GM23338 (cell line): ENCODE measurements around the gene SLC16A6. TPM values are rescaled to one million over a fixed set of nuclear protein-coding genes. Genes with fewer than 3 reads are reported as not detected.
A peak's percentile ranks its signal among the peaks of the same experiment; 100 is the strongest.

ENCODE experiments used
- ATAC-seq: fragments of 200-7000 bp; cut with Tn5 transposase; 3 replicates; pipeline ENCODE4 v1.9.1; 2020
- DNase-seq: peaks from one replicate; pipeline ENCODE4 v3.0.0-alpha.2; 2015; ENCODE audit warnings: low spot score
- H2AFZ ChIP-seq: fragments of 200-600 bp; sonication (generic); 2 replicates; pipeline ENCODE4 v1.8.0; 2016; ENCODE audit warnings: antibody characterized with exemption, mild to moderate bottlenecking, moderate library complexity
- H3F3A ChIP-seq: fragments of 200-600 bp; sonication (generic); replicated peaks from 2 replicates; pipeline ENCODE4 v1.8.0; 2017; ENCODE audit warnings: antibody characterized with exemption, mixed run types, low read depth
- H3K27ac ChIP-seq: fragments of 200-600 bp; sonication (generic); 2 replicates; pipeline ENCODE4 v1.6.1; 2016; ENCODE audit warnings: low read depth
- H3K27me3 ChIP-seq: fragments of 200-600 bp; sonication (generic); 2 replicates; pipeline ENCODE4 v1.8.0; 2016; ENCODE audit warnings: mild to moderate bottlenecking, mixed run types, moderate library complexity; ENCODE audit not compliant: insufficient read depth
- H3K36me3 ChIP-seq: fragments of 200-600 bp; sonication (generic); 2 replicates; pipeline ENCODE4 v1.8.0; 2016; ENCODE audit warnings: mild to moderate bottlenecking; ENCODE audit not compliant: insufficient read depth
- H3K4me1 ChIP-seq: fragments of 200-600 bp; sonication (generic); 2 replicates; pipeline ENCODE4 v1.8.0; 2016; ENCODE audit warnings: mild to moderate bottlenecking, moderate library complexity; ENCODE audit not compliant: insufficient read depth
- H3K4me2 ChIP-seq: fragments of 200-600 bp; sonication (generic); 2 replicates; pipeline ENCODE4 v1.7.1; 2017; ENCODE audit warnings: mixed run types
- H3K4me3 ChIP-seq: fragments of 200-600 bp; sonication (generic); 2 replicates; pipeline ENCODE4 v1.6.1; 2016; ENCODE audit warnings: mixed run types
- H3K79me2 ChIP-seq: fragments of 200-600 bp; sonication (generic); replicated peaks from 2 replicates; pipeline ENCODE4 v1.8.0; 2017; ENCODE audit warnings: mild to moderate bottlenecking; ENCODE audit not compliant: insufficient read depth
- H3K9me2 ChIP-seq: fragments of 200-600 bp; sonication (generic); 2 replicates; pipeline ENCODE4 v1.8.0; 2017; ENCODE audit not compliant: insufficient read depth
- H4K20me1 ChIP-seq: fragments of 200-600 bp; sonication (generic); replicated peaks from 2 replicates; pipeline ENCODE4 v1.8.0; 2017; ENCODE audit warnings: mild to moderate bottlenecking; ENCODE audit not compliant: insufficient read depth
- H3K27ac Mint-ChIP-seq: 2 replicates; pipeline ENCODE4 v1.8.0; 2020; ENCODE audit warnings: inconsistent platforms, mild to moderate bottlenecking, moderate library complexity, mixed read lengths
- H3K27me3 Mint-ChIP-seq: 3 replicates; pipeline ENCODE4 v1.8.0; 2022; ENCODE audit warnings: low read depth, mild to moderate bottlenecking, moderate library complexity, mixed read lengths, inconsistent platforms; ENCODE audit not compliant: insufficient read depth, poor library complexity
- H3K36me3 Mint-ChIP-seq: 3 replicates; pipeline ENCODE4 v1.8.0; 2021; ENCODE audit warnings: low read depth, mild to moderate bottlenecking, inconsistent platforms, moderate library complexity, mixed read lengths
- H3K4me1 Mint-ChIP-seq: 3 replicates; pipeline ENCODE4 v1.8.0; 2020; ENCODE audit warnings: mild to moderate bottlenecking, inconsistent platforms, mixed read lengths
- H3K4me3 Mint-ChIP-seq: 3 replicates; pipeline ENCODE4 v1.8.0; 2021; ENCODE audit warnings: moderate library complexity, mild to moderate bottlenecking, inconsistent platforms, mixed read lengths
- H3K9me3 Mint-ChIP-seq: 3 replicates; pipeline ENCODE4 v1.8.0; 2020; ENCODE audit warnings: moderate library complexity, mild to moderate bottlenecking, inconsistent platforms, mixed read lengths
- CREB1 ChIP-seq: fragments of 250-450 bp; sonication (Bioruptor Pico); IDR thresholded peaks from 2 replicates; pipeline ENCODE4 v1.5.0; 2020; ENCODE audit warnings: low read depth, mild to moderate bottlenecking, moderate library complexity
- EZH2 ChIP-seq: fragments of 200-600 bp; sonication (generic); IDR thresholded peaks from one replicate; pipeline ENCODE4 v1.8.0; 2017; ENCODE audit warnings: antibody characterized with exemption, mild to moderate bottlenecking, low read depth; ENCODE audit not compliant: unreplicated experiment
- NANOG ChIP-seq: IDR thresholded peaks from 2 replicates; pipeline ENCODE4 v1.6.1; 2016; ENCODE audit warnings: antibody characterized with exemption, borderline replicate concordance
- STAT1 ChIP-seq: IDR thresholded peaks from one replicate; pipeline ENCODE4 v1.6.1; 2016; ENCODE audit warnings: antibody characterized with exemption; ENCODE audit not compliant: unreplicated experiment
- ZNF114 ChIP-seq: fragments of 250-450 bp; sonication (Bioruptor Pico); IDR thresholded peaks from 2 replicates; pipeline ENCODE4 v1.5.0; 2020; ENCODE audit warnings: mild to moderate bottlenecking, moderate library complexity
- ZNF331 ChIP-seq: fragments of 250-450 bp; sonication (Bioruptor Pico); IDR thresholded peaks from 2 replicates; pipeline ENCODE4 v1.5.0; 2020; ENCODE audit warnings: low read depth, mild to moderate bottlenecking, moderate library complexity
- polyA plus RNA-seq: library from polyadenylated mRNA; unstranded; fragments of >200 nt; fragmentation: Nextera tagmentation; extraction: Ambion mirVana; gene quantifications from 2 replicates; pipeline ENCODE4 v1.2.1, GENCODE V29; 2016
- total RNA-seq: library from RNA; depleted of rRNA; stranded (reverse); fragments of >200 nt; shearing (Covaris generic); gene quantifications from 2 replicates; pipeline ENCODE4 v1.2.3, GENCODE V29; 2014
- TF ChIP-seq, protein P1 (sequence below), 2 experiments: fragments of 200-600 bp in 1 of 2; sonication (generic) in 1 of 2; conservative IDR thresholded peaks; 2 replicates each; pipeline versions ENCODE4 v1.5.1 to v1.6.1; 2016 to 2017; ENCODE audit warnings: antibody characterized with exemption in 2 of 2, low read depth in 2 of 2, mild to moderate bottlenecking in 2 of 2, moderate library complexity in 1 of 2
- TF ChIP-seq, protein P2 (sequence below): IDR thresholded peaks from 2 replicates; pipeline ENCODE4 v1.6.1; 2016; ENCODE audit warnings: antibody characterized with exemption
- TF ChIP-seq, protein P3 (sequence below): fragments of 250-450 bp; sonication (Bioruptor Pico); IDR thresholded peaks from 2 replicates; pipeline ENCODE4 v1.5.0; 2020; ENCODE audit warnings: mild to moderate bottlenecking, moderate library complexity

SLC16A6 gene
- total and polyA plus RNA-seq, 2 experiments from 2014 or later = not detected

DNA sequence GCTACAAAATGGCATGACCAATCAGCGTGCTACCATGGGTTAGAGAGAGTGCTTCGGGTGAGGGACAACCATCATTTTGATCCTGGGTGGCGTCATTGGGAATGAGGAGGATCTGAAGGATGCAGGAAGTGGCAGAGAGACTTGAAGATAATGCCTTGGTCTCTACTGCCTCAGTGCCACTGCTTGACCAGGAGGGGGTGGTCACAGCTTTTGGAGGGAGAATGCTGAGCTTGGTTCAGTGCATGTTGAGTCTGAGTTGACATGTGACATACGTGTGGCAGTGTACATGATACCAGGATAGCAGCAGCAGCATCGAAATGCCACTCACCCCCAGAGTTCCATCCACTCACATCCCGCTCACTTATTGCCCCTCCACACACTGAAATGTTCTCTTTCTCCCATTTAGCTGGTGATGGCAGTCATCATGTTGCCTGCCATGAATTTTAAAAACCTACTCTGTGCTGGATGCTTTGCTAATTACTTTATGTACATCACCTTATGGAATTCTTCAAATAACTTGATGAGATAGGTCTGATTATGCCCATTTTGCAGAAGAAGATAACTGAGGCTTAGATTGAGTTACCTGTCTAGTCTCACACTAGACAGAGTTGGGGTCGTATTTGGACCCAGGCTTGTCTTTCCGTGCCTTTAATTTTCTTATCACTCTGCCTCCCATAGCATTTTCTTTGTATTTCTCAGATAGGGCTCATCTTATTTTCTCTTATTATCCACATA lies 37.1 kb upstream of the SLC16A6 start:
- peaks cover 3% of the 10 kb centered on the region for H3K27me3 Mint-ChIP-seq
- H3K4me1 ChIP-seq = no peaks in the 10 kb centered on the region
- ATAC-seq (no peak), DNase-seq (no peak)
- TF ChIP-seq ZNF114 (CRISPR knock-in tag) = no peak
- TF ChIP-seq, protein P1, sequence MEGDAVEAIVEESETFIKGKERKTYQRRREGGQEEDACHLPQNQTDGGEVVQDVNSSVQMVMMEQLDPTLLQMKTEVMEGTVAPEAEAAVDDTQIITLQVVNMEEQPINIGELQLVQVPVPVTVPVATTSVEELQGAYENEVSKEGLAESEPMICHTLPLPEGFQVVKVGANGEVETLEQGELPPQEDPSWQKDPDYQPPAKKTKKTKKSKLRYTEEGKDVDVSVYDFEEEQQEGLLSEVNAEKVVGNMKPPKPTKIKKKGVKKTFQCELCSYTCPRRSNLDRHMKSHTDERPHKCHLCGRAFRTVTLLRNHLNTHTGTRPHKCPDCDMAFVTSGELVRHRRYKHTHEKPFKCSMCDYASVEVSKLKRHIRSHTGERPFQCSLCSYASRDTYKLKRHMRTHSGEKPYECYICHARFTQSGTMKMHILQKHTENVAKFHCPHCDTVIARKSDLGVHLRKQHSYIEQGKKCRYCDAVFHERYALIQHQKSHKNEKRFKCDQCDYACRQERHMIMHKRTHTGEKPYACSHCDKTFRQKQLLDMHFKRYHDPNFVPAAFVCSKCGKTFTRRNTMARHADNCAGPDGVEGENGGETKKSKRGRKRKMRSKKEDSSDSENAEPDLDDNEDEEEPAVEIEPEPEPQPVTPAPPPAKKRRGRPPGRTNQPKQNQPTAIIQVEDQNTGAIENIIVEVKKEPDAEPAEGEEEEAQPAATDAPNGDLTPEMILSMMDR (conservative IDR thresholded peaks at IDR 0.05; ENCODE audit: low read depth in 2 of 2) = peak; percentile 13 to 55; a peak in 2 of 4 replicates
- no peaks in the 10 kb centered on the region for H3K79me2 ChIP-seq
- no peaks in the 10 kb centered on the region for H3F3A ChIP-seq
- H3K4me3 Mint-ChIP-seq = no peak overlapping the region
- H2AFZ ChIP-seq = no peak overlapping the region
- no peak overlapping the region for H3K27ac Mint-ChIP-seq
- H3K9me3 Mint-ChIP-seq = peaks cover 33% of the 10 kb centered on the region
- H3K4me3 ChIP-seq = no peak overlapping the region
- no peaks in the 10 kb centered on the region for H3K9me2 ChIP-seq
- H3K36me3 ChIP-seq = no peaks in the 10 kb centered on the region; the same call in none of the 2 replicates
- peaks cover 27% of the 10 kb centered on the region for H3K36me3 Mint-ChIP-seq
- peaks cover 3% of the 10 kb centered on the region; the same call in 1 of the 3 replicates for H3K4me1 Mint-ChIP-seq
- no peak overlapping the region for H3K4me2 ChIP-seq
- no peaks in the 10 kb centered on the region for H4K20me1 ChIP-seq
- H3K27me3 ChIP-seq = no peaks in the 10 kb centered on the region
- no peak overlapping the region for H3K27ac ChIP-seq

DNA sequence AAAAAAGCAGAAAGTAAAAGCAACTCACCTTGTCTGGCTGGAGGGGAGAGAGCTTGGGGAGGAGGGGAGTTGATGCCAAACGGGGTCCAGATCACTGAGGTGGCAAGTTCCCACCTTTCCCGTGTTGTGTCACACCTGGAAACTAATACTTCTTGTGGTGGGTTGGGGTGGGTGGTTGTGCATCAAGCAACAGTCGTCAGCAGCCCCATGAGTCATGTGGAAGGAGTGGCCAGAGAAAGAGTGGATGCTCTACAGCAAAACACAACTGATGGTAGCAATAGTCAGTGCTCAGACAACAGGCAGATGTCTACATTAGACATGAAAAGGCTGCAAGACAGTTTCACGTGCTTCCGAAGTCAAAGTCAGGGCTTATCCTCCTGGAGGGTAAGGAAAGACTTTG lies 35.8 kb upstream of the SLC16A6 start:
- Mint-ChIP-seq H3K27ac (no peak overlapping the region), H3K36me3 (peaks cover 16% of the 10 kb centered on the region), H3K27me3 (peaks cover 1% of the 10 kb centered on the region), H3K4me3 (no peak overlapping the region), H3K9me3 (peaks cover 22% of the 10 kb centered on the region), H3K4me1 (peaks cover 7% of the 10 kb centered on the region)
- Histone ChIP-seq H2AFZ (no peak overlapping the region), H3K4me2 (no peak overlapping the region), H3K4me1 (peaks cover 4% of the 10 kb centered on the region), H3K79me2 (no peaks in the 10 kb centered on the region), H3K27ac (no peak overlapping the region), H3K36me3 (no peaks in the 10 kb centered on the region; the same call in 1 of the 2 replicates), H3K27me3 (no peaks in the 10 kb centered on the region), H3K4me3 (no peak overlapping the region), H4K20me1 (no peaks in the 10 kb centered on the region), H3F3A (no peaks in the 10 kb centered on the region), H3K9me2 (no peaks in the 10 kb centered on the region)
- no peak for DNase-seq
- no peak for ATAC-seq
- TF ChIP-seq, protein P2, sequence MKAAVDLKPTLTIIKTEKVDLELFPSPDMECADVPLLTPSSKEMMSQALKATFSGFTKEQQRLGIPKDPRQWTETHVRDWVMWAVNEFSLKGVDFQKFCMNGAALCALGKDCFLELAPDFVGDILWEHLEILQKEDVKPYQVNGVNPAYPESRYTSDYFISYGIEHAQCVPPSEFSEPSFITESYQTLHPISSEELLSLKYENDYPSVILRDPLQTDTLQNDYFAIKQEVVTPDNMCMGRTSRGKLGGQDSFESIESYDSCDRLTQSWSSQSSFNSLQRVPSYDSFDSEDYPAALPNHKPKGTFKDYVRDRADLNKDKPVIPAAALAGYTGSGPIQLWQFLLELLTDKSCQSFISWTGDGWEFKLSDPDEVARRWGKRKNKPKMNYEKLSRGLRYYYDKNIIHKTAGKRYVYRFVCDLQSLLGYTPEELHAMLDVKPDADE = no peak
- TF ChIP-seq EZH2 = no peak
- TF ChIP-seq STAT1 = no peak
- TF ChIP-seq, protein P3, sequence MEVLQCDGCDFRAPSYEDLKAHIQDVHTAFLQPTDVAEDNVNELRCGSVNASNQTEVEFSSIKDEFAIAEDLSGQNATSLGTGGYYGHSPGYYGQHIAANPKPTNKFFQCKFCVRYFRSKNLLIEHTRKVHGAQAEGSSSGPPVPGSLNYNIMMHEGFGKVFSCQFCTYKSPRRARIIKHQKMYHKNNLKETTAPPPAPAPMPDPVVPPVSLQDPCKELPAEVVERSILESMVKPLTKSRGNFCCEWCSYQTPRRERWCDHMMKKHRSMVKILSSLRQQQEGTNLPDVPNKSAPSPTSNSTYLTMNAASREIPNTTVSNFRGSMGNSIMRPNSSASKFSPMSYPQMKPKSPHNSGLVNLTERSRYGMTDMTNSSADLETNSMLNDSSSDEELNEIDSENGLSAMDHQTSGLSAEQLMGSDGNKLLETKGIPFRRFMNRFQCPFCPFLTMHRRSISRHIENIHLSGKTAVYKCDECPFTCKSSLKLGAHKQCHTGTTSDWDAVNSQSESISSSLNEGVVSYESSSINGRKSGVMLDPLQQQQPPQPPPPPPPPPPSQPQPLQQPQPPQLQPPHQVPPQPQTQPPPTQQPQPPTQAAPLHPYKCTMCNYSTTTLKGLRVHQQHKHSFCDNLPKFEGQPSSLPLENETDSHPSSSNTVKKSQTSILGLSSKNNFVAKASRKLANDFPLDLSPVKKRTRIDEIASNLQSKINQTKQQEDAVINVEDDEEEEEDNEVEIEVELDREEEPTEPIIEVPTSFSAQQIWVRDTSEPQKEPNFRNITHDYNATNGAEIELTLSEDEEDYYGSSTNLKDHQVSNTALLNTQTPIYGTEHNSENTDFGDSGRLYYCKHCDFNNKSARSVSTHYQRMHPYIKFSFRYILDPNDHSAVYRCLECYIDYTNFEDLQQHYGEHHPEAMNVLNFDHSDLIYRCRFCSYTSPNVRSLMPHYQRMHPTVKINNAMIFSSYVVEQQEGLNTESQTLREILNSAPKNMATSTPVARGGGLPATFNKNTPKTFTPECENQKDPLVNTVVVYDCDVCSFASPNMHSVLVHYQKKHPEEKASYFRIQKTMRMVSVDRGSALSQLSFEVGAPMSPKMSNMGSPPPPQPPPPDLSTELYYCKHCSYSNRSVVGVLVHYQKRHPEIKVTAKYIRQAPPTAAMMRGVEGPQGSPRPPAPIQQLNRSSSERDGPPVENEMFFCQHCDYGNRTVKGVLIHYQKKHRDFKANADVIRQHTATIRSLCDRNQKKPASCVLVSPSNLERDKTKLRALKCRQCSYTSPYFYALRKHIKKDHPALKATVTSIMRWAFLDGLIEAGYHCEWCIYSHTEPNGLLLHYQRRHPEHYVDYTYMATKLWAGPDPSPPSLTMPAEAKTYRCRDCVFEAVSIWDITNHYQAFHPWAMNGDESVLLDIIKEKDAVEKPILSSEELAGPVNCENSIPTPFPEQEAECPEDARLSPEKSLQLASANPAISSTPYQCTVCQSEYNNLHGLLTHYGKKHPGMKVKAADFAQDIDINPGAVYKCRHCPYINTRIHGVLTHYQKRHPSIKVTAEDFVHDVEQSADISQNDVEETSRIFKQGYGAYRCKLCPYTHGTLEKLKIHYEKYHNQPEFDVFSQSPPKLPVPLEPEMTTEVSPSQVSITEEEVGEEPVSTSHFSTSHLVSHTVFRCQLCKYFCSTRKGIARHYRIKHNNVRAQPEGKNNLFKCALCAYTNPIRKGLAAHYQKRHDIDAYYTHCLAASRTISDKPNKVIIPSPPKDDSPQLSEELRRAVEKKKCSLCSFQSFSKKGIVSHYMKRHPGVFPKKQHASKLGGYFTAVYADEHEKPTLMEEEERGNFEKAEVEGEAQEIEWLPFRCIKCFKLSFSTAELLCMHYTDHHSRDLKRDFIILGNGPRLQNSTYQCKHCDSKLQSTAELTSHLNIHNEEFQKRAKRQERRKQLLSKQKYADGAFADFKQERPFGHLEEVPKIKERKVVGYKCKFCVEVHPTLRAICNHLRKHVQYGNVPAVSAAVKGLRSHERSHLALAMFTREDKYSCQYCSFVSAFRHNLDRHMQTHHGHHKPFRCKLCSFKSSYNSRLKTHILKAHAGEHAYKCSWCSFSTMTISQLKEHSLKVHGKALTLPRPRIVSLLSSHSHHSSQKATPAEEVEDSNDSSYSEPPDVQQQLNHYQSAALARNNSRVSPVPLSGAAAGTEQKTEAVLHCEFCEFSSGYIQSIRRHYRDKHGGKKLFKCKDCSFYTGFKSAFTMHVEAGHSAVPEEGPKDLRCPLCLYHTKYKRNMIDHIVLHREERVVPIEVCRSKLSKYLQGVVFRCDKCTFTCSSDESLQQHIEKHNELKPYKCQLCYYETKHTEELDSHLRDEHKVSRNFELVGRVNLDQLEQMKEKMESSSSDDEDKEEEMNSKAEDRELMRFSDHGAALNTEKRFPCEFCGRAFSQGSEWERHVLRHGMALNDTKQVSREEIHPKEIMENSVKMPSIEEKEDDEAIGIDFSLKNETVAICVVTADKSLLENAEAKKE = no peak
- TF ChIP-seq, protein P1 (conservative IDR thresholded peaks at IDR 0.05; ENCODE audit: low read depth in 2 of 2) = no peak
- TF ChIP-seq NANOG = no peak
- TF ChIP-seq CREB1 (CRISPR knock-in tag) = no peak
- TF ChIP-seq ZNF331 (CRISPR knock-in tag) = no peak
